ENCODE results near the gene HES7.
"Not testable (repeated sequence)": the region's sequence is repeated elsewhere in the genome, so short reads cannot be mapped to it uniquely, and the experiment has no call there.

DNA sequence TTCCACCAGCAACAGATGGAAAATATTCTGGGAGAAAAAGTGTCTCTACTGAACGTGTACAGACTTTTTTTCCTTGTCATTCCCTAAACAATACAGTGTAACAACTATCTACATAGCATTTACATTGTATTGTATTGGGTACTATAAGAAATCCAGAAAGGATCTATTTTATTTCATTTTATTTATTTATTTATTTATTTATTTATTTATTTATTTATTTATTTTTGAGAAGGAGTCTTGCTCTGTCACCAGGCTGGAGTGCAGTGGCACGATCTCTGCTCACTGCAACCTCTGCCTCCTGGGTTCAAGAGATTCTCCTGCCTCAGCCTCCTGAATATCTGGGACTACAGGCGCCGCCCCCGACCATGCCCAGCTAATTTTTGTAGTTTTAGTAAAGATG, 46.0 kb downstream of the HES7 start:
- TF ChIP-seq POLR2A, CTCF (IDR thresholded peaks at IDR 0.05): not testable (repeated sequence)
